GM12878 (cell line): ENCODE results near the gene DKK3. TPM values are rescaled to one million over a fixed set of nuclear protein-coding genes. Genes with fewer than 3 reads are reported as not detected.

ENCODE experiments used
- ATAC-seq: fragments of 200-7000 bp; cut with Tn5 transposase; 3 replicates; pipeline ENCODE4 v1.9.1; 2020; ENCODE audit warnings: mild to moderate bottlenecking, moderate library complexity
- BruUV-seq: library from RNA; stranded (reverse); fragments of 400-500 nt; replicated peaks from 2 replicates; lab custom pipeline; 2021; lab: Mats Ljungman, UMichigan
- CTCF ChIA-PET: fragments of 300-600 bp; sonication (Branson Sonifier 250); formaldehyde crosslinking; extraction: SDS; loops from one replicate; lab custom pipeline; 2021; ENCODE audit warnings: inconsistent platforms; lab: Yijun Ruan, JAX
- POLR2A ChIA-PET: fragments of 350-600 bp; formaldehyde crosslinking; extraction: SDS; loops from one replicate; lab custom pipeline; 2021; ENCODE audit warnings: inconsistent platforms; lab: Charles Lee
- RAD21 ChIA-PET: fragments of 300-600 bp; sonication (Branson Sonifier 250); formaldehyde crosslinking; loops from one replicate; lab custom pipeline; 2023; ENCODE audit warnings: antibody characterized with exemption; ENCODE audit not compliant: unreplicated experiment; lab: Charles Lee
- SMC1A ChIA-PET: fragments of 300-600 bp; sonication (Branson Sonifier 250); formaldehyde crosslinking; loops from one replicate; lab custom pipeline; 2023; ENCODE audit not compliant: unreplicated experiment, uncharacterized antibody; lab: Charles Lee
- DNase-seq: peaks from one replicate; pipeline ENCODE4 v3.0.0-alpha.2; 2011; ENCODE audit warnings: low read depth, low spot score
- FAIRE-seq: peaks from 3 replicates; lab custom pipeline; 2011; peaks lifted over from hg19 to GRCh38; lab: Jason Lieb, UNC
- H2AFZ ChIP-seq: 2 replicates; pipeline ENCODE4 v1.6.0; 2011; ENCODE audit warnings: low read depth, low read length, control low read depth; ENCODE audit not compliant: control insufficient read depth
- H3K27ac ChIP-seq: 2 replicates; pipeline ENCODE4 v1.5.1; 2011; ENCODE audit warnings: control low read depth; ENCODE audit not compliant: control insufficient read depth, insufficient read depth
- H3K27me3 ChIP-seq, 2 experiments: replicated peaks in 1 of 2; 2 replicates each; pipeline versions ENCODE4 v1.6.0 to v1.6.1; 2011; ENCODE audit warnings: low read length in 1 of 2; ENCODE audit not compliant: control insufficient read depth in 2 of 2, insufficient read depth in 2 of 2
- H3K36me3 ChIP-seq, 2 experiments: 2 replicates each; pipeline ENCODE4 v1.5.1; 2011; ENCODE audit warnings: low read length in 1 of 2; ENCODE audit not compliant: control insufficient read depth in 2 of 2, insufficient read depth in 2 of 2
- H3K4me1 ChIP-seq: 2 replicates; pipeline ENCODE4 v1.6.1; 2011; ENCODE audit warnings: mild to moderate bottlenecking, low read length, moderate library complexity, mixed read lengths; ENCODE audit not compliant: control insufficient read depth, insufficient read depth
- H3K4me2 ChIP-seq: 2 replicates; pipeline ENCODE4 v1.6.0; 2011; ENCODE audit warnings: control low read depth; ENCODE audit not compliant: control insufficient read depth, insufficient read depth
- H3K4me3 ChIP-seq: fragments of 200-600 bp; sonication (generic); 2 replicates; pipeline ENCODE4 v1.5.1; 2016
- H3K79me2 ChIP-seq: 2 replicates; pipeline ENCODE4 v1.6.0; 2011; ENCODE audit warnings: low read length; ENCODE audit not compliant: control insufficient read depth, insufficient read depth
- H3K9ac ChIP-seq: 2 replicates; pipeline ENCODE4 v1.8.0; 2011; ENCODE audit warnings: low read length, control low read depth, mixed read lengths; ENCODE audit not compliant: control insufficient read depth, insufficient read depth
- H3K9me3 ChIP-seq: replicated peaks from 3 replicates; pipeline ENCODE4 v1.5.1; 2011; ENCODE audit warnings: mild to moderate bottlenecking, low read length; ENCODE audit not compliant: control insufficient read depth, insufficient read depth
- H4K20me1 ChIP-seq: 2 replicates; pipeline ENCODE4 v1.6.0; 2011; ENCODE audit not compliant: control insufficient read depth, insufficient read depth
- BACH1 ChIP-seq: fragments of 450-650 bp; IDR thresholded peaks from 2 replicates; pipeline ENCODE4 v1.6.1; 2017; ENCODE audit warnings: mild to moderate bottlenecking, borderline replicate concordance
- CBX3 ChIP-seq: fragments of 200-600 bp; sonication (generic); IDR thresholded peaks from 2 replicates; pipeline ENCODE4 v1.6.1; 2016; ENCODE audit warnings: low read depth, borderline replicate concordance
- CHD1 ChIP-seq: IDR thresholded peaks from 2 replicates; pipeline ENCODE4 v1.6.1; 2012; ENCODE audit warnings: low read depth, low read length, improper control_type of control experiment
- EP300 ChIP-seq, 2 experiments: fragments of 150-350 bp in 1 of 2; IDR thresholded peaks; 2 replicates each; pipeline ENCODE4 v1.6.1; 2011 to 2012; ENCODE audit warnings: low read depth in 2 of 2, low read length in 2 of 2, borderline replicate concordance in 1 of 2, improper control_type of control experiment in 1 of 2, inconsistent platforms in 1 of 2; ENCODE audit not compliant: control insufficient read depth in 1 of 2
- IRF3 ChIP-seq: fragments of 450-650 bp; IDR thresholded peaks from 2 replicates; pipeline ENCODE4 v1.6.1; 2014; ENCODE audit warnings: mild to moderate bottlenecking
- IRF4 ChIP-seq: IDR thresholded peaks from 2 replicates; pipeline ENCODE4 v1.6.1; 2011; ENCODE audit warnings: low read depth, low read length
- MTA3 ChIP-seq: IDR thresholded peaks from 2 replicates; pipeline ENCODE4 v1.6.1; 2012; ENCODE audit warnings: low read length, inconsistent platforms, borderline replicate concordance
- YBX1 ChIP-seq: fragments of 450-650 bp; IDR thresholded peaks from 2 replicates; pipeline ENCODE4 v1.6.1; 2016; ENCODE audit warnings: antibody characterized with exemption
- ZSCAN29 ChIP-seq: fragments of 450-650 bp; IDR thresholded peaks from 2 replicates; pipeline ENCODE4 v1.6.1; 2017; ENCODE audit warnings: mild to moderate bottlenecking, moderate library complexity
- WGBS: methylation state at CpG from one replicate; pipeline ENCODE4 v1.1.6; 2016; ENCODE audit warnings: low lambda C conversion rate; ENCODE audit not compliant: insufficient replicate concordance, insufficient coverage; ENCODE audit errors: missing lambda C conversion rate; 5-methylcytosine and 5-hydroxymethylcytosine counted together
- in situ Hi-C: fragments of 300-500 bp; cut with MboI; formaldehyde crosslinking; loops from 9 replicates; pipeline ENCODE4 v1.14.3; 2018; ENCODE audit warnings: mixed read lengths
- intact Hi-C: fragments of 100-400 bp; cut with micrococcal nuclease; formaldehyde crosslinking; loops from one replicate; pipeline ENCODE4 v1.14.2; 2022; ENCODE audit not compliant: unreplicated experiment
- polyA plus RNA-seq, 11 experiments: library from polyadenylated mRNA; depleted of rRNA in 4 of 11; unstranded in 6 of 11; stranded (reverse) in 5 of 11; fragments of >200 nt; fragmentation: Nextera tagmentation in 4 of 11; fragmentation: Illumina TruSeq in 1 of 11; extraction: Ambion mirVana in 4 of 11; extraction: Trizol in 1 of 11; gene quantifications; 1 replicate in 1 of 11; 2 replicates in 10 of 11; pipeline versions ENCODE4 v1.2.1 to v1.2.3, GENCODE V29; 2011 to 2016; ENCODE audit warnings: inconsistent platforms in 2 of 11, missing spikeins in 2 of 11, low read depth in 1 of 11
- total RNA-seq, 4 experiments: library from RNA; depleted of rRNA in 3 of 4; stranded (reverse); fragments of >200 nt in 3 of 4; fragmentation: Illumina TruSeq in 1 of 4; extraction: Trizol in 1 of 4; gene quantifications; 2 replicates each; pipeline versions ENCODE4 v1.2.1 to v1.2.3, GENCODE V29; 2013 to 2021

Gene DKK3
- total and polyA plus RNA-seq, 10 of the 15 experiments (the other 5 are each of a cell fraction or from before 2014, with no cell fraction given), result 0.07 to 0.16 (median 0.15) TPM; not detected in 7

DNA sequence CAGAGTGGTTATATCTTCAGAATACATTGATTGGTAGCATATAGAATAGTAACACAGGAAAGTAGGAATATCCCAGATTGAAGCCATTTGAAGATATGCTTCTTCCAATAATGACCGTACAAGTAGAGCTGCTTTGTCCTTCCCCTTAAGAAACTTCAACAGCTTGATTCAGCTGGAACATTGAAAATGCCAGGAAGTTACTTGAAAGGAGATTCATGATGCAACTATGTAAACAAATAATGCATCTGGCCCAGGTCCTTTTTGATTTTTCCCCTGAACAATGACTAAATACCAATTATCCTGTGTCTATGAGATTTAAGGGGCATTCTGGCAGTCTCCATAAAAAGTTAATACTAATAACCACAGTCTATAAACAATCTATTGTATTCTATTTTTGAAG lies 3.0 kb downstream of the DKK3 start:
- Histone ChIP-seq H3K9ac (no peak overlapping the region), H3K4me3 (no peak overlapping the region), H4K20me1 (no peaks in the 10 kb centered on the region), H3K9me3 (no peaks in the 10 kb centered on the region), H3K36me3 (no peaks in the 10 kb centered on the region), H3K27me3 (peaks cover 2 to 12% of the 10 kb centered on the region in 2 experiments), H3K4me2 (no peak overlapping the region), H3K27ac (no peak overlapping the region), H2AFZ (no peak overlapping the region), H3K4me1 (no peaks in the 10 kb centered on the region), H3K79me2 (no peaks in the 10 kb centered on the region)
- TF ChIP-seq EP300 (IDR thresholded peaks at IDR 0.05; ENCODE audit: borderline replicate concordance in 1 of 2, control insufficient read depth in 1 of 2, low read depth in 2 of 2, low read length in 2 of 2), result no peak
- TF ChIP-seq BACH1, result no peak
- TF ChIP-seq MTA3, result no peak
- TF ChIP-seq YBX1, result no peak
- TF ChIP-seq IRF4, result no peak
- TF ChIP-seq CBX3, result no peak
- no peak for TF ChIP-seq ZSCAN29
- TF ChIP-seq IRF3, result no peak
- TF ChIP-seq CHD1, result no peak
- POLR2A ChIA-PET, result no interaction called here
- SMC1A ChIA-PET, result interaction anchor here (1.2 to 1.3 kb wide), 2 partner anchors 10 to 283 kb away, joined by 3 to 4 read pairs; no protein-coding TSS in a partner anchor
- intact Hi-C loops, result no loop called here
- RAD21 ChIA-PET, result no interaction called here
- ATAC-seq (no peak), DNase-seq (no peak), FAIRE-seq (no peak)
- in situ Hi-C loops, result no loop called here
- CTCF ChIA-PET, result interaction anchor here (1.4 to 1.8 kb wide), 2 partner anchors 9 to 38 kb away, joined by 4 to 5 read pairs; no protein-coding TSS in a partner anchor
- no TSS peak for BruUV-seq
- WGBS, result 83% methylated on average over 1 of the region's 1 CpG
